Activated CD8-positive, alpha-beta T cell treated with anti-CD3 and anti-CD28 coated beads, Interleukin-2, amount 10 ng/mL, durations not matched to agents 7 days and 5 days (primary cell): ENCODE results near the gene C10orf90. TPM values are rescaled to one million over a fixed set of nuclear protein-coding genes. Genes with fewer than 3 reads are reported as not detected.

ENCODE experiments used
- ATAC-seq: fragments of 150-1000 bp; cut with Tn5 transposase; one replicate; pipeline ENCODE4 v1.10.0; 2021; ENCODE audit warnings: moderate library complexity
- CTCF ChIA-PET: fragments of 350-600 bp; sonication (Branson Sonifier 250); formaldehyde crosslinking; loops from one replicate; lab custom pipeline; 2021; ENCODE audit warnings: antibody characterized with exemption; lab: Charles Lee
- POLR2A ChIA-PET: fragments of 350-600 bp; sonication (Branson Sonifier 250); formaldehyde crosslinking; loops from one replicate; lab custom pipeline; 2021; ENCODE audit warnings: antibody characterized with exemption; lab: Charles Lee
- DNase-seq: peaks from one replicate; pipeline ENCODE4 v3.0.0-alpha.2; 2020
- H3K27ac Mint-ChIP-seq: one replicate; pipeline ENCODE4 v1.8.0; 2021; ENCODE audit warnings: mild to moderate bottlenecking, mixed read lengths
- H3K27me3 Mint-ChIP-seq: one replicate; pipeline ENCODE4 v1.8.0; 2021; ENCODE audit warnings: low read depth, mixed read lengths
- H3K36me3 Mint-ChIP-seq: one replicate; pipeline ENCODE4 v1.8.0; 2021; ENCODE audit warnings: low read depth, mixed read lengths
- H3K4me1 Mint-ChIP-seq: one replicate; pipeline ENCODE4 v1.8.0; 2021; ENCODE audit warnings: low read depth, mixed read lengths
- H3K4me3 Mint-ChIP-seq: one replicate; pipeline ENCODE4 v1.8.0; 2021; ENCODE audit warnings: mild to moderate bottlenecking, mixed read lengths
- H3K9me3 Mint-ChIP-seq: one replicate; pipeline ENCODE4 v1.8.0; 2022; ENCODE audit warnings: mixed read lengths; ENCODE audit not compliant: insufficient read depth
- total RNA-seq, 2 experiments: library from RNA; stranded (reverse); gene quantifications; one replicate each; pipeline ENCODE4 v1.2.3, GENCODE V29; 2021

C10orf90 gene
- total RNA-seq, 2 experiments from 2014 or later, result not detected

GRCh38 chr10:126458466-126458865, 212.0 kb downstream of the C10orf90 start:
- POLR2A ChIA-PET, result no interaction called here
- H3K27ac Mint-ChIP-seq, result no peak overlapping the region
- H3K27me3 Mint-ChIP-seq, result no peaks in the 10 kb centered on the region

GRCh38 chr10:126456632-126457031, 213.9 kb downstream of the C10orf90 start:
- H3K27ac Mint-ChIP-seq, result no peak overlapping the region
- ChIA-PET CTCF (no interaction called here), POLR2A (no interaction called here)
- H3K9me3 Mint-ChIP-seq, result no peaks in the 10 kb centered on the region
- H3K36me3 Mint-ChIP-seq, result no peaks in the 10 kb centered on the region
- no peak overlapping the region for H3K4me3 Mint-ChIP-seq
- H3K27me3 Mint-ChIP-seq, result no peaks in the 10 kb centered on the region
- DNase-seq (no peak), ATAC-seq (no peak)
- H3K4me1 Mint-ChIP-seq, result no peaks in the 10 kb centered on the region

More at GRCh38 chr10:126458466-126458865, 212.0 kb downstream of the C10orf90 start:
- Mint-ChIP-seq H3K4me3 (no peak overlapping the region), H3K36me3 (no peaks in the 10 kb centered on the region), H3K9me3 (no peaks in the 10 kb centered on the region), H3K4me1 (no peaks in the 10 kb centered on the region)
- CTCF ChIA-PET, result no interaction called here
- no peak for ATAC-seq
- no peak for DNase-seq

GRCh38 chr10:126455766-126456405, 214.6 kb downstream of the C10orf90 start:
- H3K27ac Mint-ChIP-seq, result no peak overlapping the region
- no peak for ATAC-seq

GRCh38 chr10:126455036-126455765, 215.3 kb downstream of the C10orf90 start:
- Mint-ChIP-seq H3K36me3 (no peaks in the 10 kb centered on the region), H3K27ac (no peak overlapping the region), H3K9me3 (no peaks in the 10 kb centered on the region), H3K27me3 (no peaks in the 10 kb centered on the region), H3K4me3 (no peak overlapping the region), H3K4me1 (no peaks in the 10 kb centered on the region)
- CTCF ChIA-PET, result no interaction called here
- ATAC-seq, result no peak
- POLR2A ChIA-PET, result no interaction called here
- DNase-seq, result no peak

More at GRCh38 chr10:126455766-126456405, 214.6 kb downstream of the C10orf90 start:
- Mint-ChIP-seq H3K27me3 (no peaks in the 10 kb centered on the region), H3K4me3 (no peak overlapping the region), H3K36me3 (no peaks in the 10 kb centered on the region), H3K4me1 (no peaks in the 10 kb centered on the region), H3K9me3 (no peaks in the 10 kb centered on the region)
- DNase-seq, result no peak
- ChIA-PET POLR2A (no interaction called here), CTCF (no interaction called here)

- no peak for DNase-seq
- Mint-ChIP-seq H3K36me3 (no peaks in the 10 kb centered on the region), H3K9me3 (no peaks in the 10 kb centered on the region), H3K4me3 (no peak overlapping the region), H3K27me3 (no peaks in the 10 kb centered on the region), H3K27ac (no peak overlapping the region), H3K4me1 (no peaks in the 10 kb centered on the region)
- no peak for ATAC-seq
- CTCF ChIA-PET, result no interaction called here
- POLR2A ChIA-PET, result no interaction called here
Measured at GRCh38 chr10:126454045-126454751, 216.3 kb downstream of the C10orf90 start.

- no peak for DNase-seq
- Mint-ChIP-seq H3K9me3 (no peaks in the 10 kb centered on the region), H3K4me3 (no peak overlapping the region), H3K27ac (no peak overlapping the region), H3K4me1 (no peaks in the 10 kb centered on the region), H3K27me3 (no peaks in the 10 kb centered on the region), H3K36me3 (no peaks in the 10 kb centered on the region)
- CTCF ChIA-PET, result no interaction called here
- no peak for ATAC-seq
- POLR2A ChIA-PET, result no interaction called here
Measured at GRCh38 chr10:126452245-126452644, 218.2 kb downstream of the C10orf90 start.

GRCh38 chr10:126448091-126448490, 222.4 kb downstream of the C10orf90 start:
- Mint-ChIP-seq H3K9me3 (no peaks in the 10 kb centered on the region), H3K27me3 (no peaks in the 10 kb centered on the region), H3K27ac (no peak overlapping the region), H3K4me3 (no peak overlapping the region), H3K4me1 (no peaks in the 10 kb centered on the region), H3K36me3 (no peaks in the 10 kb centered on the region)
- DNase-seq, result no peak
- no peak for ATAC-seq
- ChIA-PET POLR2A (no interaction called here), CTCF (no interaction called here)

GRCh38 chr10:126439942-126440341, 230.6 kb downstream of the C10orf90 start:
- ATAC-seq, result no peak
- no peaks in the 10 kb centered on the region for H3K4me1 Mint-ChIP-seq
- no peaks in the 10 kb centered on the region for H3K36me3 Mint-ChIP-seq
- POLR2A ChIA-PET, result no interaction called here
- H3K4me3 Mint-ChIP-seq, result no peak overlapping the region
- CTCF ChIA-PET, result no interaction called here
- no peak overlapping the region for H3K27ac Mint-ChIP-seq
- DNase-seq, result no peak
- H3K27me3 Mint-ChIP-seq, result no peaks in the 10 kb centered on the region
- H3K9me3 Mint-ChIP-seq, result peaks cover 6% of the 10 kb centered on the region

GRCh38 chr10:126438407-126438783, 232.1 kb downstream of the C10orf90 start:
- no peaks in the 10 kb centered on the region for H3K4me1 Mint-ChIP-seq
- ChIA-PET POLR2A (no interaction called here), CTCF (no interaction called here)
- ATAC-seq (no peak), DNase-seq (no peak)
- no peak overlapping the region for H3K27ac Mint-ChIP-seq
- H3K9me3 Mint-ChIP-seq, result peaks cover 6% of the 10 kb centered on the region
- H3K36me3 Mint-ChIP-seq, result no peaks in the 10 kb centered on the region
- no peaks in the 10 kb centered on the region for H3K27me3 Mint-ChIP-seq
- H3K4me3 Mint-ChIP-seq, result no peak overlapping the region

GRCh38 chr10:126437635-126438406, 232.7 kb downstream of the C10orf90 start:
- CTCF ChIA-PET, result no interaction called here
- Mint-ChIP-seq H3K27me3 (no peaks in the 10 kb centered on the region), H3K27ac (no peak overlapping the region), H3K9me3 (peaks cover 8% of the 10 kb centered on the region), H3K4me1 (no peaks in the 10 kb centered on the region), H3K4me3 (no peak overlapping the region), H3K36me3 (no peaks in the 10 kb centered on the region)
- POLR2A ChIA-PET, result no interaction called here
- ATAC-seq (no peak), DNase-seq (no peak)

GRCh38 chr10:126434235-126434634, 236.3 kb downstream of the C10orf90 start:
- CTCF ChIA-PET, result no interaction called here
- ATAC-seq, result no peak
- Mint-ChIP-seq H3K27ac (no peak overlapping the region), H3K4me1 (no peaks in the 10 kb centered on the region), H3K9me3 (peaks cover 10% of the 10 kb centered on the region), H3K27me3 (no peaks in the 10 kb centered on the region), H3K4me3 (no peak overlapping the region), H3K36me3 (no peaks in the 10 kb centered on the region)
- POLR2A ChIA-PET, result no interaction called here
- no peak for DNase-seq
